UCSD-AML1 (cell line): ENCODE data around the gene CLEC2A.

Experiments used
- DNase-seq: peaks from one replicate; lab custom pipeline; 2025; ENCODE audit not compliant: unreplicated experiment; lab: John Stamatoyannopoulos, UW

CLEC2A gene

DNA sequence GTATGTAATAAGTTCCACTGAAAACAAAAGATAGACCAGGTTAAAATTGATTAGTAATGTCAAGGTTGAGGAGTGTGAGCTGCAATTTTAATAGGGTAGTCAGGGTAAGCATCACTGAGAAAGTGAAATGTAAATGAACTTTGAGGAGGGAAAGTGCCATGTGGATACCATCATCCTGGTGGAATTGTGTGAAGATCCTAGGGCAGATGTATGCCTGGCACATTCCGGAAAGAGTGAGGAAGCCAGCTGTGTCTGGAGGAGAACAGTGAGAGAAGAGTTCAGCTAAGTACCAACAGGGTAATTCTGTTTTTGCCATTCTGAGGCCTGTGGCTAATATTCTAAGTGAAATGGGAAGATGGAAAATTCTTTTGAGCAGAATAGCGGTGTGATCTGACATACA is 2.9 kb upstream of the CLEC2A start:
- no peak for DNase-seq

DNA sequence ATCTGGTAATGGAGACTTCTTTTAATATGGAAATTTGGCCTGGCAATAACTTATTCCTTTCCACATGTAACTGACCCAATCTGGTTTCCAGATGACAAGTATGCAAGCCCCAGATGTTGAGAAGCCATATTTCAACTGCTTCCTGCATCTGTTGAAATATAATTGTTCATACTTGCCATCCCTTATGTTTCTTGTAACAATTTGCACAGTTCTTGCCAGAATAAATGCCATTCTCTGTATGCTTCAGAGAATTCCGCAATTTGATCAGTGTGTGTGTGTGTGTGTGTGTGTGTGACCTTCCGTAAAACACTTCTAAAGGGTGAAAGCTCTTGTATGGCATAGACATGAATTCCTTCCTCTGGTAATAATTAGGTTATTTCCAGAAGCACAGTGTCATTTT is 1.8 kb upstream of the CLEC2A start:
- no peak for DNase-seq

- DNase-seq, result no peak
These were observed 925 bp downstream of the CLEC2A start for GRCh38 chr12:9931245-9931644.

GRCh38 chr12:9928607-9929006 is 3.6 kb downstream of the CLEC2A start:
- DNase-seq, result no peak

GRCh38 chr12:9926876-9927275 is 5.3 kb downstream of the CLEC2A start:
- no peak for DNase-seq

DNA sequence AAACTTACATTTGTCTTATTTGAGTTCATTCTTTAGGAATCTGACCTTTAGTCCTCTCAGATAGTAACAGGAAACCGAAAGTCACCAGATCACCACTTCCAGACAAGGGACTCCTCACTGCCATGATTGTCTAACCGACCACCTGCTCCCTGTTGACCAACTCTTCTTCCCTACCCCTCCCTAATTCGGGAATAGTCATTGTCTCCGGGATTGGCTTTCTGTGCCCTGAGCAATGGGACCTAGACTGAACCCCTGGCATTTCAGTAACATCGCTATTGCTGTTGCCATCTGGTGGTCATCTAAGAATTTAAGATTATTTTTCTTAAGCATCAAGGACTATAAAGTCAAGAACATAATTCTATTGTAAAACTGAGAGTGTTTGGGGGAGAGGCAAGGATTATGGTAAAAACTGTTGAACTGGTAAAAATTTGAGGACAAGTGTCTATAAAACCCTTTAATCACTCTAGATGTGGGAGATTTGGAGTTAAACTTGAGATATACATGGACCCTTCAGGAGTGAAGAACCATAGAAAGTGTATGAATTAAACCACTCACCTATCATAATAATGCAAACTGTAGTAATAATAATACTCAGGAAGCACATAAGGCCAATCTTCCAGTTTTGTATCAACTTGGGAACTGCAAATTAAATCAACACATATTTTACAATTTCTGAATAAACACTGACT is 6.3 kb downstream of the CLEC2A start:
- peak; percentile 48 for DNase-seq

GRCh38 chr12:9922429-9922828 is 9.7 kb downstream of the CLEC2A start:
- no peak for DNase-seq

- no peak for DNase-seq
These were observed 11.7 kb downstream of the CLEC2A start for GRCh38 chr12:9920451-9920850.

GRCh38 chr12:9919443-9919842 is 12.7 kb downstream of the CLEC2A start:
- DNase-seq, result no peak

DNA sequence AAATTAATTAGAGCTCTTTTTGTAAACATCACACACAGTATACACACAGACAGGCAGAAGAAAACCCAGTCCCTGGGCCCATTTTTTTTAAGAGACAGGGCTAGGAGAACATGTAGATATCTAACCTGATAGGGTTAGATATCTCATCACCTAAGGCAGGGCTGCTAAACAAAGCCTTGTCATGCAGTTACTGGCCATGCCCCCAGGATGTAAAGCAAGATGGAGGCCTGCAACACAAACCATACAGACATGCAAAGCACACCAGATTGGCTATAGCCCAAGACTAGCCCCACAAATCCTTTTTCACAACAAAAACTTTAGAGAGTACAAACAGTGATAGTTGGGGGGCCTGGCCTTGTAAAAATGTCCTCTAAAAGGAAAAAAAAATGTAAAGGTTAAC is 20.5 kb downstream of the CLEC2A start:
- no peak for DNase-seq

DNA sequence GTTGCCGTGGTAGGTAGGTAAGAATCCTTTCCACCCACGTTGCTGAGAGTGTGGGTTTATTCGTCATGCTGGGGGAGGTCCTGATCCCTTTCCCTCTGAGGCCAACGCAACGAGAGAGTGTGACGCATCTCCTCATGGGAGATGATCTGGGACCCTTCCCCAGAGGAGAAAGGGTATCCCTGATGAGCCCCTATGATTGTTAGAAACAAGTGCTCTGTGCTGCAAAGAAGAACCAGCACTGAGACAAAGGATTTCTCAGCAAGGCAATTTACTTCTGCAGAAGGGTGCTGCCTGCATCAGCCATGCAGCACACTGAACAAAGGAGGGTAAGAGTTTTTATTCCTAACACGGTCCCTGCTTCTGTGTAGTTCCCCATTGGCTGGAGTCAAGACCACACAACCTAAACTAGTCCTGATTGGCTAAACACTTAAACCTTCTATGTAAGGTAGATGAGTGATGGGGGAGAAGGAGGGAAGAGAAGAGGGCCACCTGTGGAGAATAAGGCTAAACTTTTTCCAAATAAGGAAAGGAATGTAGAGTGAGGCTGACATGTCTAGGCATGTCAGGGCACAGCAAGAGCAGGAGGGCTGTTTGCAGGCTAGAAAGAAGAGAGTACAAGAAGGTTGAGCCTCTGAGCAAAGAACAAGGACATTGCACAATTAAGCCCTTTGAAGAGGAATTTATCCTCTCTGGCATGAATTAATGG is 21.3 kb downstream of the CLEC2A start:
- DNase-seq, result no peak

- DNase-seq, result no peak
These were observed 22.4 kb downstream of the CLEC2A start for GRCh38 chr12:9909724-9910123.

- no peak for DNase-seq
These were observed 23.8 kb downstream of the CLEC2A start for GRCh38 chr12:9908350-9908749.

GRCh38 chr12:9907769-9908168 is 24.4 kb downstream of the CLEC2A start:
- no peak for DNase-seq

DNA sequence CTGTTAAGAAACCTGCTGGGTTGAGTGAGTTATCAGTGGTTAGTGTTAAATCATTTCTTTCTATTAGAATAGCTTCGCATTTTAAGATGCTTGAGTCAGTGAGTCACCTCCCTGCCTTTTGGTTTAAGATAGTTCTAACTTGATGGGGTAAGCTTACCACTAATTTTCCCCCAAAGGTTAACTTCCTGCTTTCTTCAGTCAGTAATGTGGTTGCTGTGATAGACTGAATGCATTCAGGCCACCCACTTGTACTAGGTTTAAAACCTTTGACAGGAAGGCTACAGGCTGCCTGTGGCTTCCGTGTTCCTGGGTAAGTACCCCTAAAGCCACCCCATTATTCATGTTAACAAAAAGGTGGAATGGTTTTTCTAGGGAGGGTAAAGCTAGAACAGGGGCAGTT is 25.3 kb downstream of the CLEC2A start:
- no peak for DNase-seq

- DNase-seq, result no peak
These were observed 29.5 kb downstream of the CLEC2A start for GRCh38 chr12:9902539-9903228.

- no peak for DNase-seq
These were observed 31.2 kb downstream of the CLEC2A start for GRCh38 chr12:9900930-9901329.

DNA sequence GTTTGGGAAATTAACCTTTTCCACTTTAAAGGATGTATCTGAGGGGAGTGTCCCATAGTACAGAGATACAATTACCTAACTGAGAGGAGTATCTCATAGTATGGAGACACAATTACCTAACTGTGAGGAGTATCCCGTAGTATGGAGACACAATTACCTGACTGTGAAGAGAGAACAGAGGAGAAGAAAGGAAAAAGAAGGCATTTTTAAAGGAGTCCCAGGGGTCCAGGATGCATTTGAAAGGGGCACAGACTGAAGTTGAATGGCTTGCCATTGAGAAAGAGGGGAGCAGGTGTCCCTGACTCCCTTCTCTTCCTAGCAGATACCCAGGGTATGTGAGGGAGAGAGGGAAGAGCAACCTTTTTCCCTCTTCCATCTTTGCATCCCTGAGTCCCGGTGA is 33.0 kb downstream of the CLEC2A start:
- DNase-seq, result no peak

GRCh38 chr12:9897535-9897934 is 34.6 kb downstream of the CLEC2A start:
- DNase-seq, result no peak

DNA sequence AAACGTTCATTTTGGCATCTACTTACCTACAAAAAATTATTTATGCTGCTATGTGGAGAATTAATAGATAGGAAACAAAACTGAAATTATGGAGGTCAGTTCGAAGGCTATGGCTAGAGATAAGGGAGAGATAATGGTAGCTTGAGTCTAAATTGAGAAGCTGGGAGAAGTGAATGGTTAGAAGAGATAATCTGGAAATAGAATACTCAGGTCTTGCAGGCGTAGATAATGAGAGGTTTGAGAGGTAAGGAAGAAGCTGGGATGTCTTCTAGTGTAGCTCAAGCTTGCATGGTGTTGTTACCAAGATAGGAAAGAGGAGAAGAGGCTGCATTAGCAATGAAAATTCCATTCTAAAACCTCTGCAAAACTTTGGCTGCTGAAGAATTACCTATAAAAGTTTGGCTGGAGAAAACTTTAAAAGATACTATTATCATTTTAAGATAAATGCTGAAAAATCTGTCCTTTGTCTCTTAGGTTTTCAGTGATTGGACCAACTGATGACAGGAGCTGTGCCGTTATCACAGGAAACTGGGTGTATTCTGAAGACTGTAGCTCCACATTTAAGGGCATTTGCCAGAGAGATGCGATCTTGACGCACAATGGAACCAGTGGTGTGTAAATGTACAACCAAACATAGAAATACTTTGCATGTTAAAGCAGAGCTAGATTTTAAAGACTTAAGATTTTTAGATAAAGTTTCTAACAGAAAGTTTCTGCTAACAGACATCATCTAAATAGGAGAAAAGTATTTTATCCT is 36.8 kb downstream of the CLEC2A start:
- no peak for DNase-seq

DNA sequence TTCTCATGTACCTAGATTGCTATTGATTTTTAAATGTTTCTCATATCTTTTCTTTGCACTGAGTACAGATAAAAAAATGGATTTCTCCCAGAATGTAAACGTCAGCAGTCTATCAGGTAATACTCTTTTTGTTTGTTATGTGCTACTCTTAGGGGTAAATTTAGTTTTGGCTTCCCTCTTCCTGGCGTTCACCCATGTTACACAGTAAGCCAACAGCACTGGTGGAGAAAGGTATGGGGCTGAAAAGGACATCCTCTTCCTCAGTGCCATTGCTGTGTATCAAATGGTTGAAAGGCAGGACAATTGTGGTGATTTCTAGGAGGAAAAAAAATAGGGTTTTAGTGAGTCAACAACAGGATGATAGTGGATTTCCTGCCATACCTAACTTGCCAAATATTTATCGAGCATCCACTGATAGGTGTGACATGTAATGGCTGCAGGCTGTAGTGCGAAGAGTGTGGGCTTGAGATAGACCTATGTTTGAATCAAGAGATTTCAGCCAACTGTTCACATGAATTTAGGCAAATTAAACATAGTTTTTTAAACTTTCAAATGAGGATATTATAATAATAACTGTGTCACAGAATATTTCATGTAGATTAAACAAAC is 43.4 kb downstream of the CLEC2A start:
- DNase-seq, result no peak
